Effector CD8-positive, alpha-beta T cell (primary cell): ENCODE results near the gene NAV3.

ENCODE experiments used
- DNase-seq: peaks from one replicate; lab custom pipeline; 2025; lab: John Stamatoyannopoulos, UW

NAV3 gene

GRCh38 chr12:77979597-77980250 is 149.0 kb downstream of the NAV3 start:
- no peak for DNase-seq

- no peak for DNase-seq
These were observed 150.1 kb downstream of the NAV3 start for GRCh38 chr12:77980782-77981181.

- no peak for DNase-seq
These were observed 153.2 kb downstream of the NAV3 start for GRCh38 chr12:77983859-77984258.

- no peak for DNase-seq
These were observed 162.1 kb downstream of the NAV3 start for GRCh38 chr12:77992760-77993159.

GRCh38 chr12:77993658-77994057 is 163.0 kb downstream of the NAV3 start:
- DNase-seq, result no peak

- DNase-seq, result no peak
These were observed 164.9 kb downstream of the NAV3 start for GRCh38 chr12:77995436-77996167.

GRCh38 chr12:77996670-77997069 is 166.0 kb downstream of the NAV3 start:
- DNase-seq, result no peak

- DNase-seq, result no peak
These were observed 167.6 kb downstream of the NAV3 start for GRCh38 chr12:77998236-77998786.

- no peak for DNase-seq
These were observed 168.5 kb downstream of the NAV3 start for GRCh38 chr12:77999074-77999715.

- no peak for DNase-seq
These were observed 172.2 kb downstream of the NAV3 start for GRCh38 chr12:78002878-78003277.

- DNase-seq, result no peak
These were observed 173.8 kb downstream of the NAV3 start for GRCh38 chr12:78004249-78005093.

- no peak for DNase-seq
These were observed 174.4 kb downstream of the NAV3 start for GRCh38 chr12:78005094-78005492.

- no peak for DNase-seq
These were observed 176.5 kb downstream of the NAV3 start for GRCh38 chr12:78007173-78007572.

GRCh38 chr12:78009031-78009430 is 178.3 kb downstream of the NAV3 start:
- no peak for DNase-seq

- no peak for DNase-seq
These were observed 187.6 kb downstream of the NAV3 start for GRCh38 chr12:78018171-78018910.

GRCh38 chr12:78018939-78019338 is 188.2 kb downstream of the NAV3 start:
- DNase-seq, result no peak

- no peak for DNase-seq
These were observed 197.7 kb downstream of the NAV3 start for GRCh38 chr12:78028426-78028825.

- DNase-seq, result no peak
These were observed 203.3 kb downstream of the NAV3 start for GRCh38 chr12:78034025-78034424.

GRCh38 chr12:78035901-78036606 is 205.4 kb downstream of the NAV3 start:
- DNase-seq, result no peak

- no peak for DNase-seq
These were observed 206.2 kb downstream of the NAV3 start for GRCh38 chr12:78036874-78037273.

GRCh38 chr12:78037707-78038106 is 207.0 kb downstream of the NAV3 start:
- no peak for DNase-seq
